ENCODE data around the gene ANO4. TPM values are rescaled to one million over a fixed set of nuclear protein-coding genes. Genes with fewer than 3 reads are reported as not detected.
"Not testable (repeated sequence)": the region's sequence is repeated elsewhere in the genome, so short reads cannot be mapped to it uniquely, and the experiment has no call there.

The ANO4 gene
- total and polyA plus RNA-seq, 7 donors = 0.03 to 0.11 (median 0.03) TPM; not detected in 4

DNA sequence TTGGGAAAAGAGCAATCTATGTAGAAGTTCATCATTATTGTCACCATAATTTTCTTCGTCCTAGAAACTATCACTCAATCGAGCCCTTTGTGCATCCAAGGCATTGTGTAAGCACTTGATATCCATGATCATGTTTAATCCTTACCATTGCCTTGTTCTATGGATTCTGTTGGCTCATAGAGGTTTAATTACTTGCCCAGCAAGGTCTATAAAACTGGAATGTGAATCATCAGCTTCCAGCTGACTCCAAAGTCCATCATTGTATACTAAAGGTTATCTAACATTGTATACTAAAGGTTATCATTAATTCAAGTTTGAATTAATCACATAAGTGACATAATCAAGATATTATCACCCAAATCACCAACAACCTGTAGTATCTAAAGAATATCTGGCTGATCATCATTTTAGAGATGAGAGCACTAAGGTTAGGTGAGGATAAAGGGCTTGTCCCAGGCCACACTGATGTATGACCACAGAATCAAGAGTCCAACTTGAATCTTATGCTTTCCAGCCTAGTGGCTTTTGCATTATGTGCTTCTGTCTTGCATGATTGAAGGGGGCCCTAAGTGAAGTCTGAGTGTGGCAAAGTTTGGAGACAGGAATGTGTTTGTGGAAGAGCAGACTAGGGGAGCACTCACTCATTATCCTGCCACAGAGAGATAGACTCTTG is 188.1 kb downstream of the ANO4 start:
- H3K36me3 ChIP-seq (ENCODE audit: insufficient read depth in 1 of 2, low read depth in 1 of 2) = no peaks in the 10 kb centered on the region
- no peak for DNase-seq
- TF ChIP-seq, protein P1, sequence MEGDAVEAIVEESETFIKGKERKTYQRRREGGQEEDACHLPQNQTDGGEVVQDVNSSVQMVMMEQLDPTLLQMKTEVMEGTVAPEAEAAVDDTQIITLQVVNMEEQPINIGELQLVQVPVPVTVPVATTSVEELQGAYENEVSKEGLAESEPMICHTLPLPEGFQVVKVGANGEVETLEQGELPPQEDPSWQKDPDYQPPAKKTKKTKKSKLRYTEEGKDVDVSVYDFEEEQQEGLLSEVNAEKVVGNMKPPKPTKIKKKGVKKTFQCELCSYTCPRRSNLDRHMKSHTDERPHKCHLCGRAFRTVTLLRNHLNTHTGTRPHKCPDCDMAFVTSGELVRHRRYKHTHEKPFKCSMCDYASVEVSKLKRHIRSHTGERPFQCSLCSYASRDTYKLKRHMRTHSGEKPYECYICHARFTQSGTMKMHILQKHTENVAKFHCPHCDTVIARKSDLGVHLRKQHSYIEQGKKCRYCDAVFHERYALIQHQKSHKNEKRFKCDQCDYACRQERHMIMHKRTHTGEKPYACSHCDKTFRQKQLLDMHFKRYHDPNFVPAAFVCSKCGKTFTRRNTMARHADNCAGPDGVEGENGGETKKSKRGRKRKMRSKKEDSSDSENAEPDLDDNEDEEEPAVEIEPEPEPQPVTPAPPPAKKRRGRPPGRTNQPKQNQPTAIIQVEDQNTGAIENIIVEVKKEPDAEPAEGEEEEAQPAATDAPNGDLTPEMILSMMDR (IDR thresholded peaks at IDR 0.05) = no peak
- ATAC-seq = no peak
- whole genome bisulfite sequencing, 3 donors = 84 to 88% (median 84%) methylated on average over 2 of the region's 2 CpGs
- H3K9me3 ChIP-seq = no peaks in the 10 kb centered on the region
- H3K4me1 ChIP-seq = no peaks in the 10 kb centered on the region
- H3K27ac ChIP-seq = no peak overlapping the region
- intact Hi-C loops (cut with DNase I) = no loop called here
- no peak overlapping the region for H3K4me3 ChIP-seq
- H3K27me3 ChIP-seq (ENCODE audit: insufficient read depth in 3 of 3, low read length in 2 of 3) = no peaks in the 10 kb centered on the region

DNA sequence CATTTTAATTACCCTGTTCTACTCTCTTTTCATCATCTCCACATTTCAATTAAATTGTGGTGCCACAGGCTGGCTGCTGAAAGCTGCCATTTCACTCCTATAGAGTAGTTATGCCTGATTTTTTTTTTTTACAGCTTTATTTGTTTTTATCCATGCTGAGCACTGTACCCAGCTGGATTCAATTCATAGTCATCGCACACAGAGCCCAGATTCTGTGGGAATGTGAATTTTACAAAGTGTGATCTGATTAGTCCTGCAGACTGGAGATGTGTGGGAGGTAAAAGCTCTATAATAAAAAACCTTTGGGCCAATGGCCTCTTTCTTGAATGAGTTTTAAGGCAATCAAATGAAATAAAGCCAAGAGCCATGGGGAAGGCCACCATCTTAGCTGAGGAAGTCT is 190.2 kb downstream of the ANO4 start:
- ATAC-seq (no peak), DNase-seq (no peak)
- H3K27me3 ChIP-seq (ENCODE audit: insufficient read depth in 3 of 3, low read length in 2 of 3) = no peaks in the 10 kb centered on the region
- WGBS, 3 donors = 73 to 82% (median 80%) methylated on average over 1 of the region's 1 CpG
- H3K4me3 ChIP-seq = no peak overlapping the region
- H3K27ac ChIP-seq = no peak overlapping the region
- no peaks in the 10 kb centered on the region for H3K4me1 ChIP-seq
- intact Hi-C loops (cut with DNase I) = no loop called here
- no peaks in the 10 kb centered on the region for H3K36me3 ChIP-seq (ENCODE audit: insufficient read depth in 1 of 2, low read depth in 1 of 2)
- H3K9me3 ChIP-seq = no peaks in the 10 kb centered on the region
- TF ChIP-seq, protein P1 (IDR thresholded peaks at IDR 0.05) = no peak

DNA sequence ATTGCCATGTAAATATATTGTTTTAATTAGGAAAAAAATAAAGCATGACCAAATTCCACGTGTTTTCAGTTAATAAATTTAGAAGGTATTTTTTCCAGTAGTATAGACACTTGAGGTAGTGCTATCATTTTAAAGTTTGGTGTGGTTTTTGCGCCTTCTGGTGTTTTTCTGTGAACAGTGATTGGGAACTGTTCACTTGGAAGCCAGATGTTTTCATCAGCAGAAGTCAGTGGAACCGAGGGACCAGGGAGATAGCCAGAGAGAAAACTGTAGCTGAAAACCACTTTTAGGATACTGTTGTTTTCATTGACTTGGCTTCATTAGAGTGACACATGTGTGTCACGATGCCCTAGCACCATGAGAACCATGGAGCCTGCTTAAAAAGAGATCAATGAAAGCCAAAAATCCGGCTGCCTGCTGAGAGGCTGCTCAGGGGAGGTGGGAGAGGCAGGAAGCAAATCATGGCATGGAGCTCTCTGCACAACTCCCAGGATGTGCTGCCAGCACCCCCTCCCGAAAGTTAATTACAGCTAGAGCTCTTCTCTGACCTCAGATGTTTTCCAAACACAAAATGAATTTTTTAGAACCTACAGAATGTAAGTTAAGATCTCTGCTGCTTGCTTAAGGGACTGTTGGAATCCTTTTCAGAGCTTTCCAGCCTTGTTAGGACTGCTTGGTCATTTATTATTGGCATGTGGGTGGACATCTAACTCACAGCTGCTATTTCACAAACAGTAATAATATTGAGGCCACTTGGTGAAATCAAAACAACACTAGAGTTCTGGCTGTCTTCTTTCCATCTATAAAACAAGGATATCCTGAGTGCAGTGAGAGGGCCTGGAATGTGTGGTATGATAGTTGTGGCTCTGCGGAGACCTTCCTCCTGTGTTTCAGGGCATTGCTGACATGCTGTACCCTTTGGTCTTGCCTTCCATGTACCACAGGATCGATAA is 192.3 kb downstream of the ANO4 start:
- TF ChIP-seq, protein P1 (IDR thresholded peaks at IDR 0.05) = no peak
- no peak overlapping the region for H3K4me3 ChIP-seq
- H3K9me3 ChIP-seq = no peaks in the 10 kb centered on the region
- peak in 2 of 4 donors; percentile 35 to 37 for ATAC-seq
- H3K27ac ChIP-seq = no peak overlapping the region
- H3K27me3 ChIP-seq (ENCODE audit: insufficient read depth in 3 of 3, low read length in 2 of 3) = no peaks in the 10 kb centered on the region
- no peaks in the 10 kb centered on the region for H3K4me1 ChIP-seq
- no peaks in the 10 kb centered on the region for H3K36me3 ChIP-seq (ENCODE audit: insufficient read depth in 1 of 2, low read depth in 1 of 2)
- 22 to 31% (median 26%) methylated on average over 8 of the region's 8 CpGs for WGBS, 3 donors
- intact Hi-C loops (cut with DNase I) = no loop called here
- no peak for DNase-seq

DNA sequence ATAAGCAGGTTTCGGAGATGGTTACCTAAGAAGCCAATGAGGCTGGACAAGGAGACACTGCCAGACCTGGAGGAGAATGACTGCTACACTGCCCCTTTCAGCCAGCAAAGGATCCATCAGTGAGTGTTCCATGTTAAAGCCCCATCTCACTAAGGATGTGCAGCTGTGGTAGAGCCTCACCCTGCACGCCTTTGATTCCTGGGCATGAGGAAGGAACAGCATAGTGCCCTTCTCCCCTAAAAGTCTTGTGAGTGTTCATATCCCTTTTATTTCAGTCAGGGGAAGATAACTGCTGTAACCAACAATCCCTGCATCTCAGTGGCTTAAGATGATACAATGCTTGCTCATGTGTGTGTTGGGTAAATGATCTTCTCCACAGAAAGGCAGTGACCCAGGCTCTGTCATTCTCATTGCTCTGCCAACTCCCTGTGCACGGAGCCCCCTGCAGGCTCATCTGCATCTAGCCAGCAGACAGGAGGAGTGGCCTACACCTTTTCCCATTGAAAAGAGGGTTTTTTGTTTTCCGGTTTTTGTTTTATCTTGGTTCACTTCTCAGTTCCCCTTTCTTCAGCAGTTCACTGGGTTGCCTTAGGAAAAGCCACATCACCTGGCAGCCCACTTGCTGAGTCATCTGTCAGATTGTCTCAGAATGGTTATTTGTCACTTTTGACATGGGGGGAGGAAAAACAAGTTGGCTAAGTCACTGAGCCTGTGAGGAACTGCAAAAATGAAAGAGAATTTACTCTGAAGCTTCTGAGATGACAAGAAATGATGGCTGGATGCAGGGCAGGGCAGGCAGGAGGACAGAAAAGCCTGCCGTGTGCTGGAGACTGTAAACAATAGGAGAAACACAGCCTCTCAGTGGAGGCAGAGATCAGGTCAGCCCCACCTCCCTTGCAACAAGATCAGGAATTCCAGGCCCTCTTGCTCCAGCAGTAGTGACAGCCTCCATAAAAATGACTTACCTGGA is 193.3 kb downstream of the ANO4 start:
- Histone ChIP-seq H3K4me3 (no peak overlapping the region), H3K27me3 (ENCODE audit: insufficient read depth in 3 of 3, low read length in 2 of 3) (no peaks in the 10 kb centered on the region), H3K36me3 (ENCODE audit: insufficient read depth in 1 of 2, low read depth in 1 of 2) (no peaks in the 10 kb centered on the region), H3K4me1 (no peaks in the 10 kb centered on the region), H3K27ac (no peak overlapping the region), H3K9me3 (no peaks in the 10 kb centered on the region)
- WGBS, 3 donors = 26 to 44% (median 35%) methylated on average over 5 of the region's 5 CpGs
- intact Hi-C loops (cut with DNase I) = no loop called here
- peak in 1 of 2 donors; percentile 11 for DNase-seq
- TF ChIP-seq, protein P1 (IDR thresholded peaks at IDR 0.05) = no peak
- ATAC-seq = no peak

DNA sequence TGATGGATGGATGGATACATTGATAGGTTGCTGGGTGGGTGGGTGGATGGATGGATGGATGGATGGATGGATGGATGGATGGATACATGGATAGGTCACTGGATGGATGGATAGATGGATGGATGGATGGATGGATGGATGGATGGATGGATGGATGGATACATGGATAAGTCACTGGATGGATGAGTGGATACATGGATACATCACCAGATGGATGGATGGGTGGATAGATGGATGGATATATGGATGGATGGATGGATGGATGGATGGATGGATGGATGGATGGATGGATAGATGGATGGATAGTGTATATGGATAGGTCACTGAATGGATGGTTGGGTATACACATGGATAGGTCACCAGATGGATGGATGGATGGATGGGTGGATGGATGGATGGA is 194.9 kb downstream of the ANO4 start:
- H3K4me1 ChIP-seq; intact Hi-C loops (cut with DNase I); H3K36me3 ChIP-seq (ENCODE audit: insufficient read depth in 1 of 2, low read depth in 1 of 2); H3K27me3 ChIP-seq (ENCODE audit: insufficient read depth in 3 of 3, low read length in 2 of 3); DNase-seq; H3K27ac ChIP-seq; ATAC-seq; H3K4me3 ChIP-seq; H3K9me3 ChIP-seq: not testable (repeated sequence)
